Smooth muscle cell of trachea (primary cell): ENCODE measurements around the gene ZNF286A. TPM values are rescaled to one million over a fixed set of nuclear protein-coding genes. Genes with fewer than 3 reads are reported as not detected.

ENCODE experiments used
- total RNA-seq: library from RNA; depleted of rRNA; stranded (reverse); fragments of >200 nt; gene quantifications from 2 replicates; pipeline ENCODE4 v1.2.1, GENCODE V29; 2014

ZNF286A gene
- 43.1 and 76.6 TPM in 2 replicates for total RNA-seq

GRCh38 chr17:15699413-15699924 is at the start of gene ZNF286A:
Gene ZNF286A (plus strand): TSS chr17:15699752. CDS start chr17:15700330, 578 bp downstream.

DNA sequence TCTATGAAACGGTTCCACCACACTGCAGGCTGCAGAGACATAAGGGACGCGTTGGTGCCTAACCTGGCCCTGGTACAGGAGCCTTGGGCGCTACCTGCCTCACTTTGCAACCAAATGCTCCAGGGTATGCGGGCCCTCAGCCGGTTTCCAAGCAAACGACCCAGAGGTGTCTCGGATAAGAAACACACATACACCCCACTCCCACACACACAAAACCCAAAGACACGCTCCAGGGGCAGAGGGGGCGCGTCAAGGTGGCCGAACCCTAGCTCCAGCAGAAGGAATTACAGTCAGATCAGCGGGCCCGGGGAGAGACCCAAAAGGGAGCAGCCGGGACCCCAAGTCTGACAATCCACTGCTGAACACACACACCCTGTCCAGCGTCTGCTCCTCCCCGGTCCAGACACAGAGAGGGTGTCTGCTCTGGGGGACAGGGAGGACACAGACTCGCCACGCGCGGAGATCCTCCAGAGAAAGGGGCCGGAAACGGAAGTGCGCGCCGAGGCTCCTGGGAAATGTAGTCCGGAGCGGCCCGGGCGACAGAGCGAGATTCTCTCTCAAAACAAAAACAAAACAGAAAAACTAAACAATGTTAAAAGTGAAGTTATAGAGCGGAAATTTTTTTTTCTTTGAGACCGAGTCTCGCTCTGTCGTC is 15.6 kb upstream of the ZNF286A start, which contains the start of gene TRIM16:
Gene TRIM16, minus strand, starts transcription at position 488 of the 655 bp plus-strand sequence. CDS start 32,702 bp downstream, outside the sequence.

GRCh38 chr17:15731900-15732299 is 32.3 kb downstream of the ZNF286A start, which contains the start of gene TBC1D26:
Gene TBC1D26 (plus strand): TSS chr17:15732283. CDS start chr17:15735349, 3,066 bp downstream.

Other genes starting within 250 kb of the ZNF286A start
- gene CDRT4, start 232.1 kb upstream of the ZNF286A start, total RNA-seq, result 1.3 and 1.8 TPM in 2 replicates
- gene TVP23C, start 136.3 kb upstream of the ZNF286A start, total RNA-seq, result 21.3 and 22.8 TPM in 2 replicates
- 0.15 and 0.50 TPM in 2 replicates for gene FBXW10B, start 80.0 kb upstream of the ZNF286A start, total RNA-seq
- gene TRIM16, start 15.4 kb upstream of the ZNF286A start, total RNA-seq, result 46.4 and 55.1 TPM in 2 replicates
- under 0.01 TPM in 1 of 2 replicates, not detected in the other for gene TBC1D26, start 32.5 kb downstream of the ZNF286A start, total RNA-seq
- 11.2 and 24.5 TPM in 2 replicates for gene ADORA2B, start 245.4 kb downstream of the ZNF286A start, total RNA-seq